Type B pancreatic cell (in vitro differentiated cells): ENCODE measurements around the gene TEAD1. TPM values are rescaled to one million over a fixed set of nuclear protein-coding genes. Genes with fewer than 3 reads are reported as not detected.

Experiments
- DNase-seq: peaks from one replicate; pipeline ENCODE4 v3.0.0; 2021; ENCODE audit warnings: mixed read lengths; ENCODE audit not compliant: unreplicated experiment; ENCODE audit errors: extremely low spot score
- H3K27ac Mint-ChIP-seq: 2 replicates; pipeline ENCODE4 v1.8.0; 2021; ENCODE audit warnings: mild to moderate bottlenecking, mixed read lengths
- H3K27me3 Mint-ChIP-seq: 2 replicates; pipeline ENCODE4 v1.8.0; 2021; ENCODE audit warnings: mixed read lengths
- H3K36me3 Mint-ChIP-seq: 2 replicates; pipeline ENCODE4 v1.8.0; 2021; ENCODE audit warnings: mixed read lengths
- H3K4me1 Mint-ChIP-seq: one replicate; pipeline ENCODE4 v1.8.0; 2021; ENCODE audit warnings: mixed read lengths; ENCODE audit not compliant: unreplicated experiment
- H3K4me3 Mint-ChIP-seq: 2 replicates; pipeline ENCODE4 v1.8.0; 2021; ENCODE audit warnings: mild to moderate bottlenecking, mixed read lengths
- H3K9me3 Mint-ChIP-seq: 2 replicates; pipeline ENCODE4 v1.8.0; 2021; ENCODE audit warnings: mixed read lengths
- CTCF ChIP-seq: fragments of 200-600 bp; sonication (generic); conservative IDR thresholded peaks from 2 replicates; pipeline ENCODE4 v1.5.0; 2021; ENCODE audit warnings: antibody characterized with exemption, mild to moderate bottlenecking
- total RNA-seq: library from RNA; stranded (reverse); gene quantifications from 2 replicates; pipeline ENCODE4 v1.2.1, GENCODE V29; 2021; ENCODE audit warnings: low replicate concordance

Gene TEAD1
- total RNA-seq, 1 donor from 2014 or later, result 91.8 TPM

- Mint-ChIP-seq H3K36me3 (peaks cover 15% of the 10 kb centered on the region), H3K27ac (peak overlapping the region; percentile 62), H3K27me3 (no peaks in the 10 kb centered on the region), H3K4me1 (peaks cover 47% of the 10 kb centered on the region), H3K9me3 (no peaks in the 10 kb centered on the region), H3K4me3 (no peak overlapping the region)
- no peak for TF ChIP-seq CTCF
- no peak for DNase-seq
Observed at GRCh38 chr11:12822392-12823022, 148.3 kb downstream of the TEAD1 start.

GRCh38 chr11:12824281-12825041 is 150.2 kb downstream of the TEAD1 start:
- Mint-ChIP-seq H3K4me3 (no peak overlapping the region), H3K9me3 (no peaks in the 10 kb centered on the region), H3K4me1 (peaks cover 56% of the 10 kb centered on the region), H3K36me3 (peaks cover 12% of the 10 kb centered on the region), H3K27ac (peak overlapping the region; percentile 46), H3K27me3 (no peaks in the 10 kb centered on the region)
- no peak for DNase-seq
- no peak for TF ChIP-seq CTCF

- Mint-ChIP-seq H3K9me3 (no peaks in the 10 kb centered on the region), H3K27ac (peak overlapping the region; percentile 9), H3K36me3 (peaks cover 14% of the 10 kb centered on the region), H3K4me1 (peaks cover 64% of the 10 kb centered on the region), H3K27me3 (no peaks in the 10 kb centered on the region), H3K4me3 (no peak overlapping the region)
- no peak for TF ChIP-seq CTCF
- DNase-seq, result no peak
Observed at GRCh38 chr11:12826441-12826840, 152.2 kb downstream of the TEAD1 start.

GRCh38 chr11:12827369-12827768 is 153.1 kb downstream of the TEAD1 start:
- DNase-seq, result no peak
- peaks cover 63% of the 10 kb centered on the region for H3K4me1 Mint-ChIP-seq
- peak overlapping the region; percentile 92 for H3K4me3 Mint-ChIP-seq
- no peak for TF ChIP-seq CTCF
- H3K9me3 Mint-ChIP-seq, result no peaks in the 10 kb centered on the region
- H3K36me3 Mint-ChIP-seq, result peaks cover 8% of the 10 kb centered on the region
- peak overlapping the region; percentile 95 for H3K27ac Mint-ChIP-seq
- no peaks in the 10 kb centered on the region for H3K27me3 Mint-ChIP-seq

GRCh38 chr11:12827929-12828812 is 153.9 kb downstream of the TEAD1 start:
- peak overlapping the region; percentile 92 for H3K4me3 Mint-ChIP-seq
- H3K27ac Mint-ChIP-seq, result peak overlapping the region; percentile 95
- TF ChIP-seq CTCF, result no peak
- no peaks in the 10 kb centered on the region for H3K27me3 Mint-ChIP-seq
- peaks cover 67% of the 10 kb centered on the region for H3K4me1 Mint-ChIP-seq
- H3K9me3 Mint-ChIP-seq, result no peaks in the 10 kb centered on the region
- DNase-seq, result no peak
- peaks cover 5% of the 10 kb centered on the region for H3K36me3 Mint-ChIP-seq
